NCI-H2196 treated with DMSO at 0.1 percent for 48 hours (cell line): Measurements from ENCODE around the gene FOXD4L3.
"Not testable (repeated sequence)": the region's sequence is repeated elsewhere in the genome, so short reads cannot be mapped to it uniquely, and the experiment has no call there.

ENCODE experiments used
- DNase-seq: peaks from one replicate; lab custom pipeline; 2025; ENCODE audit not compliant: unreplicated experiment; lab: John Stamatoyannopoulos, UW

Gene FOXD4L3

DNA sequence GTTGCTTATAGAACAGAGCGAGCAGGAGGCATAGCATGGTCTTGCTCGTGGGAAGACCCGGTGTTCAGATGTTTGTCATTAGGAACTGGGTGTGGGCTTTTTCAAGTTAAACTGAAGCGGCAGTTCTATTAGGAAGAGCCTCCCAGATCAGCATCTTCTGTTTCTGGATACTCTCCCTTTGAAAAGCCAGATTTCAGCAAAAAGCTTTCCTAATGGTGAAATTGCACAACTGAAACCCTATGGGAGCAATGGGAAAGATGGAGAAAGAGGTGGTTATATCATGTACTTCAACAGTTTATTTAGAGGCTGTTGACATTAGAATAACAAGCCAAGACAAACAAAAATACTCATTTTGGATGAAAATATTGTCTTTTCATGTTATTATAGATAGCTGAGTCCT is 41.3 kb downstream of the FOXD4L3 start:
- not testable (repeated sequence) for DNase-seq

DNA sequence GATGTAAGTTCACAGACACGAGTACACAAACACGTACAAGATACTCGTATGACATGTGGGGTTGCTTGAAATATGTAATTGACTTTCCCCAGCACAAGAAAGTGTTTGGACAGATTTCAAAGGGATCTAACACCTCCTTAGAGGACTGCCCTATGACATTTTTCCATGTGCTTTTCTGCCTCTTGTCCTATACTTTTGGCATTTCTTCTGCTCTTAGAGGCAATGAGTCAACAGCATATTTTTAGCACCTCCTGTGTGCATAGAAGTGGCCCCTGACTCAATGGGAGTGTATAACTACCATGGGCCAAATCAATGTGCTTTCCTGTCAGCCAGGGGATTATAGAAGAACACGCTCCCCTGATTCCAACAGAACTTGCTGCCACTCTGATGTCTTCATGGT is 49.0 kb downstream of the FOXD4L3 start:
- not testable (repeated sequence) for DNase-seq
